NCI-H1436 treated with DMSO at 0.1 percent for 48 hours (cell line): Measurements from ENCODE around the gene TRERF1.
"Not testable (repeated sequence)": the region's sequence is repeated elsewhere in the genome, so short reads cannot be mapped to it uniquely, and the experiment has no call there.

Experiments
- DNase-seq: peaks from one replicate; lab custom pipeline; 2025; lab: John Stamatoyannopoulos, UW

Gene TRERF1

DNA sequence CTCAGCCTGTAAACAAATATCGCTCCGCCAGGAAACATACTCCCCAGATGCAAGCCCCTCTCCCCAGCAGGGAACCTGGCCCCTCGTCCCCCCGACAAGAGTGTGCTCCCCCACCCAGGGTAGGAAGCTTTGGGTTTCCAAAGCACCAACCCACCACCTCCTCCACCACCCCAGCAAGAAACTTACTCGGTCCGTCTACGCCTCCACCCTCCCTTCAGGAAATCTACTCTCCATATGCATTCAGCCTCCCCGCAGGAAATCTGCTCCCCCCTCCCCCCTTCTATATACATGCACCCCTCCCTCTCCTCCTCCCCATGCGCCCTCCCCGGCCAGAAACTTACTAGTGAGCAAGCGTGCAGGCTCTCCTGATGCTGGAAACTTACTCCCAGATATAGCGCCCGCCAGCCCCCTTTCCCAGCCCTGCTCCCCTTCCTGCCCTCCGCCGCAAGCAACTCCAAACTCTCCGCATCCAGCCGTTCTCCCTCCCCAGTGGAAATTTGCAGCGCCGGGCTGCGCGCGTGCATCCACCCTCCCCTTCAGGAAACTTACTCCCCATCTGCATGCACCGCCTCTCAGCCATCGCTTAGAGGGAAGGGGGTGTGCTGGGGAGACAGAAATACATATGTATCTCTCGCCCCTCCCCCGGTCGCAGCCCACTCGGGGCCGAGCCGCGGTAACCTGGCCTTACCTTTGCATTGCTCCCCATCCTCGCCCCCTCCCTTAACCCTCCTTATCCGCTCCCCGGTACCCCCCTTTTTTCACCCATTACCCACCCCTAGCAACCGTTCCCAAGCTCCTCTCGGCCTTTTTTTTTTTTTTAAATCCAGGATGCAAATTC, at the start of gene TRERF1:
Gene TRERF1, minus strand, starts transcription at position 594 of the 838 bp plus-strand sequence. CDS start 182,336 bp downstream, outside the sequence.
- peak; percentile 34 for DNase-seq

GRCh38 chr6:42498473-42499128, 46.9 kb upstream of the TRERF1 start:
- no peak for DNase-seq

DNA sequence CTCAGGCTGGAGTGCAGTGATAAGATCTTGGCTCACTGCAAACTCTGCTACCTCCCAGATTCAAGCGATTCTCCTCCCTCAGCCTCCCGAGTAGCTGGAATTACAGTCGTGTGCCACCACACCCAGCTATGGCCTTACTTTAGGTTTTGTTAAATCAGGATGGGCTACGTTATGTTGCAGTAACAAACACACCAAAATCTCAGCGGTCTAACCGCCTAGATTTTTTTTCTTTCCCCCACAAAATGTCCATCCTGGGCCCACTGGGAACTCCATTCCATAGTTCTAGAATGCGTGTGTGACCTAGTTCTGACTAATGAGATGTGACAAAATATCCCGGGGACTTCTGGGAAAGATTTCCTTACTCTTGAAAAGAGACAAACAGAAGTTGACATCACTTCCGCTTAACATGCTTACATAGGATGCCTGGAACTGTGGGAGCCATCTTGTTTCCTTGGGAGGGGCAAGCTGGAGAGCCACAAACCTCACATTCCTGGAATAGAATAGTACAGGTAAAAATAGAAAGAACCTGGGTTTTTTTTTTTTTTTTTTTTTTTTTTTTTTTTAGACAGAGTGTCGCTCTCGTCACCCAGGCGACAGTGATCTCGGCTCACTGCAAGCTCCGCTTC, 42.3 kb upstream of the TRERF1 start:
- DNase-seq, result no peak

- DNase-seq, result no peak
Measured at GRCh38 chr6:42488129-42488528, 36.4 kb upstream of the TRERF1 start.

- DNase-seq, result no peak
Measured at GRCh38 chr6:42484261-42484660, 32.5 kb upstream of the TRERF1 start.

DNA sequence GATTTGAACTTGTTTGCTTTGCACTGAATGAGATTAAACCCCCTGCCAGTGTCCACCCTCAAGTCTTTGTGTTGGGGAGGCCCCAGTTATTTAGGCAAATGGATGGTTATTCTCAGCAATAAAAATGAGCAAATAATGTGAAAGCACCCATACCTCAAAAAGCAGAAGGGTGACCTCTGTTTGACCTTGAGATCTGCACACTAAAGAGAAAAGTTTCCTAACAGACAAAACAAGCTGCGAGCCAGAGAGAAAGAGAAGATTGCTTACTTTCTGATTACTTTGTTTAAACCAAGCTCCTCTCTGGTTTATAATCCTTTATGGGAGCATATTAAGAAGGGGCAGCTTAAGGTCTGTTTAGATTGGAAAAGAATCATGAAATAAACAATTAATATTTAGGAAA, 30.4 kb upstream of the TRERF1 start:
- no peak for DNase-seq

DNA sequence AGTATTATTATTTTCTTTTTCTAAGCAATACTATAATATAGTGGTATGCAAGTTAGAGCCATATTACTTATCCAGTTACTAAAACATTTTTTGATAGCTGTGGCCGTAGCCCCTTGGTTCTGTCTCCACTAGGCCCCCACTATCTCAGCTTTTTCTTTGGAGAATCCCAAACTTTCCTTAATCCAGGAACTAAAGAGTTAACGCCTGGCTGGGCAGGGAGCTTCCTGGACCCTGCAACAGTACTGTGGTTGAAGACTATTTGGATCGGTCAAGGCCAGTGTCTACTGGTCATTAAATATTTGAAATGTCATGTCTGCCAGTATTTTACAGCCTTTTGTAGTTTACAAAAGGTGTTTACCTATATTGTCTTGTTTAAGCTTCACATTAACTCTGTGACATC, 20.0 kb upstream of the TRERF1 start:
- DNase-seq, result no peak

- DNase-seq, result no peak
Measured at GRCh38 chr6:42471142-42471541, 19.4 kb upstream of the TRERF1 start.

GRCh38 chr6:42468273-42468672, 16.5 kb upstream of the TRERF1 start:
- DNase-seq, result no peak

- no peak for DNase-seq
Measured at GRCh38 chr6:42467651-42468050, 15.9 kb upstream of the TRERF1 start.

GRCh38 chr6:42466470-42466869, 14.7 kb upstream of the TRERF1 start:
- not testable (repeated sequence) for DNase-seq

DNA sequence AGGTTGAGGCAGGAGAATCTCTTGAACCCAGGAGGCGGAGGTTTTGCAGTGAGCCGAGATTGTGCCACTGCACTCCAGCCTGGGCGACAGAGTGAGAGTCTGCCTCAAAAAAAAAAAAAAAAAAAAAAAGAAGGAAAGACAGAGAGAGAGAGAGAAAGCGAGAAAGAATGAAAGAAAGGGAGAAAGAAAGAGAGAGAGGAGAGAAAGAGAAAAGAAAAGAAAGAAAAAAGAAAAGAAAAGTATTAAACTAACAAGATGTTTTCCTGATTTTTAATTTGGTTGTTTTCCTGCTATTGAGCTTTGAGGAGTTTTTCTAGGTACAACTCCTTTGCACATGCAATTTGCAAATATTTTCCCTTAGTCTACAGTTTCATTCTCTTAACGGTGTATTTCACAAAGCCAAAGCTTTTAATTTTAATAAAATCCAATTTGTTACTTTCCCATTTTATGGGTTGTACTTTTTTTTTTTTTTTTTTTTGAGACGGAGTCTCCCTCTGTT, 10.8 kb upstream of the TRERF1 start:
- DNase-seq, result no peak

- DNase-seq, result no peak
Measured at GRCh38 chr6:42460883-42461282, 9.2 kb upstream of the TRERF1 start.

- no peak for DNase-seq
Measured at GRCh38 chr6:42459888-42460287, 8.2 kb upstream of the TRERF1 start.

DNA sequence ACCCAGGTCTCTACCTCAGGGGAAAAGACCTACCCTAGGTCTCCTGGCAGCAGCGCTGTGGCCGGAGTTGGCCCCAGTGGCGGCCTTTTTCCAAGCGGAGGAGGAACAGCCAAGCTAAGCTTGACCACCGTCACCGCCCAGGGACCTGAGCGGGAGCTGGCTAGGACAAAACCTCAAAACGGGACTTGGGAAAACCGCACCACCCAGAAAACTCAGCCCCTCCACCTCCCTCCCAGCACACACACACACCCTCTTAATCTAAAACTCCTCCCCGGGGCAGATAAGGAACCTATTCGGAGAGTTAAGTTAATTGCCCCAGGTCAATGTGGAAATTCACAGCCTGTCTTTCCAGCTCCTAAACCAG, 2.7 kb upstream of the TRERF1 start:
- DNase-seq, result no peak

DNA sequence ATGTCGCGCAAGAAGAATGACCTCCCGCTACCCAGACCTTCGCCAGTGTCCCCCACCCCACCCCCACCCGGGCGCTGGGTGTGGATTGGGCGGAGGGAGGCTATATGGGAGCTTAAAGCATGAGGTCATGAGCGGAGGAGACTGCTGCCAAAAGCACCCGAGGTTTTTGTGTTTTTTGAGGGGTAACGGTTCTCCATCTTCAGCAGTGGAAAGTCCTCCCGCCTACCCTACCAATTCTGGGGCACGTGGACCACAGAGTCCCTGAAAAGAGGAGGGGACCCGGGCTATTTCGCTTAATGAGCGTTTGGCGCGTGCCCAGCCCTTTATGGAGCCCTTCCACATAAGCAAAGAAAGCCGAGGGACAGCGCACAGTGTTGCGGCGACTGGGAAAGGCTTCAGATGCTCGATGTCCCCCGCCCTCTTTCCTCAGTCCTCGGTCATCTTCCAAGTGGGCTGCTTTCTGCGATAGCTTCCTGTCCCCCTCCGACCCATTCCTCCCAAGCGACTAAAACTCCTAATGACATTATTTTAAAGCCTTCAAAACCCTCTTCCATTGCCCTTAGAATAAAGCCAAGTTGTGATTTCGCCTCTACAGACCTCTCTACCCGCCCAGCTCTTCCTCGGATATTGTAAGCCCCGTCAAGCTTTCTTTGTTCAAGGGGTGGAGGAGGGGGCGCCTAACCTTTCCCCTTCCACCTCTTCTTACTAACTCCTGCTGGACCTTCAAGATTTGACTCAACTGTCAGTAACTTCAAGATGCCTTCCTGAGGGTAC, 2.1 kb upstream of the TRERF1 start:
- no peak for DNase-seq

DNA sequence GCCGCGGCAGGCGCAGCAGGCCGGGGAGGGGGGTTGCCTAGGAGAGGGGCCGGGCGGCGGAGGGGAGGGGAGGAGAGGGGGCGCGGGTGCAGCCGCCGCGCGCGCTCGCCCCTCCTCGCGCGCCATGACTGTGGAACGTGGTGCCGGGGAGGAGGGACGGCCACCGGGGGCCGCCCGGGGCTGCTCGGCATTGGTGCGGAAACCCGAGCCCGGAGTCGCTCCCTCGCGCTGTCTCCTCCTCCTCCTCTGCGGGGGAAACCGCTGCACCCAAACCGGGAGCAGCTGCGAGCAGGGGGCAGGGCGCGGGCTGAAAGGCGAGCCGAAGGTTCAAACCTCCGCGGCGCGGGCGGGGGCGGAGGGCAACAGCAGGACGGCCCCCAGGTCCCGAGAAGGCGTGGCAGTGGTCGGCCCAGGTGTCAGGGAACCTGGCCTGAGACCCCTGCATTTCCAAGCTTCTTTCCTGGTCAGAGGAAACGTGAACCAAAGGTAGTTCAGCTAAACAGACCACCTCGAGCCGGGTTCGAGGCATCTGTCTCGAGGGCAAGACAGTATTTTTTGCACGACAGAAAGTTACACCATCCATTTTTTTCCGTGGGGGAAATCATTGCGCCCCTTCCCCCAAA, 1.4 kb upstream of the TRERF1 start:
- DNase-seq, result peak; percentile 70

DNA sequence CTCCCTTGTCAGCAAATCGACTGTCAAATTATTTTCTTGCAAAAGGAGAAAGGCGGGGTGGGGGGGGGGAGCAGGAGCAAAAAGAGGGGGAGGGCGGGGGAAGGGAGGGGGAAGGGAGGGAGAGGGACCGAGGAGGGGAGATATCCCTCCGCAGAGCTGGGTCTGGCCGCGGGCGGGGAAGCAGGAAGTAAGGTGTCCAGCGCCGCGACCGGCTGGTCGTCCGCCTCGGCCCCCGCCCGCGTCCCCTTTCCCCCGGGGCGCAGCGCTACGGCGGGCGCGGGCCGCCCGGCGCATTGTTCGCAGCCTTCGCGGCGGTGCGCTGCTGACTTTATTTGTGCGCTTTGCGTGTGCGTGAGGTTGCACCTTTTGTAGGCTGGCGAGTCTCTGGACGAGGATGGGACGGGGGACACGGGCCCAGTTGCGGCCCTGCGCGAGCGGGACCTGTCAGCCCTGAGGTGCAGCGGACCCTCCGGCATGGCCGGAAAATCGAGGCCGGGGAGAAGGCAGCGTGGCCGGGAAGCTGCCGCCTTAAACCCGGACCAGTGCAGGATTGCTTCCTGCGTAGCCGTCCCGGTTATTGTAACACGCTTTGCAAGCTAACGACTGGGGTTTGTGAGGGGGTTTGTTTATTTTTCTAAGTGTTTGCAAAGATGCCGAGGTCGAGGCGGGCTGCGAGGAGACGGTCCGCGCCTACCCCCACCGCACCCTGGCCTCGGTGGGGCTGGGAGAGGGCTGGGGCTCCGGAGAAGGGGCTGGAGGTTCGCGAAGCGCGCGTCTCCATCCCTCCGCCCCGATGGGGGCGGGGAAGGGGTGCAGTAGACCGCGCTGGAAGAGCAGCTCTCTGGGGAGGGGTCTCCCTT, 675 bp upstream of the TRERF1 start:
- DNase-seq, result no peak

GRCh38 chr6:42450477-42451332, 1.0 kb downstream of the TRERF1 start:
- DNase-seq, result no peak
